A549 treated with dexamethasone at 1 μM for 4 hours (cell line): ENCODE data around the gene TAF5L. TPM values are rescaled to one million over a fixed set of nuclear protein-coding genes. Genes with fewer than 3 reads are reported as not detected.

ENCODE experiments used
- total RNA-seq: library from RNA; stranded (reverse); fragments of 200-300 nt; extraction: Qiagen RNA extraction; gene quantifications from 5 replicates; pipeline ENCODE4 v1.2.3, GENCODE V29; 2022

The TAF5L gene
- total RNA-seq, result 22.5 to 25.6 TPM (median 24.3 TPM) in 5 replicates

GRCh38 chr1:229625915-229626831 is at the start of gene TAF5L, which contains the start of gene URB2:
Gene TAF5L, minus strand, starts transcription at chr1:229626122. Its CDS starts 11,640 bp downstream, at chr1:229614482.
Gene URB2, plus strand, starts transcription at chr1:229626247. Its CDS starts 1,387 bp downstream, at chr1:229627634.

GRCh38 chr1:229558460-229559335 is 67.2 kb downstream of the TAF5L start, which contains the start of gene ABCB10:
Gene ABCB10, minus strand, starts transcription at chr1:229558707. Its CDS starts 55 bp downstream, at chr1:229558652.

Other genes with a start within 250 kb of the TAF5L start
- 0.09 to 0.17 TPM (median 0.10 TPM) in 3 of 5 replicates, not detected in the others for gene ACTA1, start 192.0 kb downstream of the TAF5L start, total RNA-seq
- 16.0 to 23.2 TPM (median 22.8 TPM) in 5 replicates for gene NUP133, start 117.8 kb downstream of the TAF5L start, total RNA-seq
- gene ABCB10, start 67.4 kb downstream of the TAF5L start, total RNA-seq, result 15.3 to 19.9 TPM (median 18.6 TPM) in 5 replicates
- 12.4 to 16.5 TPM (median 14.7 TPM) in 5 replicates for gene URB2, start 125 bp upstream of the TAF5L start, total RNA-seq